GM04503 (cell line): ENCODE data around the gene LIN7B.

Source experiments
- DNase-seq: peaks from one replicate; pipeline ENCODE4 v3.0.0-alpha.2; 2012; ENCODE audit warnings: low read depth

Gene LIN7B

DNA sequence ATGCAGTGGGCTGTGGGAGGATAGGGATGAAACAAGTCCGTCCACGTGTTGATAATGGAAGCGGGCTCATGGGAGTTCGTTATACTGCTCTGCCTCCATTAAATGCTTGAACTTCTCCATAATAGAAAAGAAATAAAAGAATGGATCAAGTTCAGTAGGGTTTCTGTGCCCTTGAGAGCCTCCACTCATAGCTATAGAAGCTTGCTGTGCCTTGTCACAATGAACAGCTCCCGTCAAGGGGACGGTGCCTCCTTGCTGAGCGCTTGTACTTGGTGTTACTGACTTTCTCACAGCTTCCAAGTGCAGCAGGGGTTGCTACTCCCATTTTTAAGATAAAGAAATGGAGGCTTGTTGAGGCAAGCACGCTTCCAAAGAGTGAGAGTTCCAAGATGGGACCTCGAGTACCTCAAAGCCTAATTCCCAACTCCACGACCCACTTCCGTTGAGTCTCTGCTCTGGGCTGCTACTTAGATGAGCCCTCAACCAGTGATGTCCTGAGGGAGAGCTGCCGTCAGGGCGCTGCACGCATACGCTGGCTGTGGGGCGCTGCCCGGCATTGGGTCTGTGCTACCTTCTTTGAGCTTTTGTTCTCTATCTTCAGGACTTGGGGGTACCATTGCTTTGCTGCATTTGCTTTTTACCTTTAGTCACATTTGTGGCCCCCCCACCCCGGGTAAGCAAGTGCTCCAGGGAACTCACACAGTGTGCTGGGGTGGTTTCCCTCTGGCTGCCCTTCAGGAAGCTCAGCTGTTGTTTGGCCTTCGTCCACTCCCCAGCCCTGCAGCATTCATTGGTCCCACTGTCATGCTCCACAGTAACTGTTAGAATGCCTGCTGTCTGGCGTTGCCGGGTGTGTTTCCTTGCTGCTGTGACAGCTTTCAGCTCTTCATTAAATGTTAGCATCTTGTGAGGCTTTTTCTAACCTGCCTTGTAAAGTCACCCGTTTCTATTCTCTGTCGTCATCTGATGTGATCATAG is 19.4 kb upstream of the LIN7B start:
- DNase-seq: no peak

DNA sequence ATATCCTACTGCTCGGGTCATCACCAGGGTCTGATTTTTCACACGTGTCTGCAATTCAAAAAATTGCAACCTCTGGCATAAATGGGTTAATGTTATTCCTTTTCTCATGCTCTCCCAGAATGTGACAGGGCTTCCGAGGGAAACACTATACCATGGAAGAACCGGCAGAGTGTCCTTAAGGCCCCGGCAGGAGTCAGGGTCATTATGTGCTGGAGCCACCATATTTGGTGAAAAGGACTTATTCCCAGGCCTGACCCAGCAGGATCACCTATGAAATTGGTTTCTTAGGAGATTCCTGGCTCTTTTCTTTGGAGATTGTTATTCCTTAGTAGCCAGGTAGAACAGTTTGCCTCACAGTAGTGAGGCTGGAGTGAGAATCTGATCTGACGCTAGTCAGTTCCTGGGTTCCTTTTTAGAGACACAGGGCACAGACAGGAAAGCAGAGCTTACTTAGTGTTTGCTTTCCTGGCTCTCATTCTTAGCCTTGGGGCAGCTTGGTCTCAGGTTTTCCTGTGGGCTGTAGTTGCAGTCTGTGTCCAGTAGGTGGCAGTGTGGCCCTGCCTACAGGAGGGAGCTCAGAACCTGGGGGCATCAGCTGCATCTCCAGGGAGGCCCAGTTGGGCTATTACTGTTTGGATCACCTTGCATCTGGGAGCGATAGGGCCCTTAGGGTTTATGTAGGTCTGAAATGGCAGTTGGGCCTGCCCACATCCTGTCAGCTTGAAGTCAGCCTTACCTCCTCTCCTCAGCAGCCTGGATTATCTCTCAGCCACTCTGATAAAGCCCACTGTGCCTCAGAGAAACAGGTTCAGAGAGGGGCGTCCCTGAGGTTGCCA is 16.5 kb upstream of the LIN7B start:
- no peak for DNase-seq

DNA sequence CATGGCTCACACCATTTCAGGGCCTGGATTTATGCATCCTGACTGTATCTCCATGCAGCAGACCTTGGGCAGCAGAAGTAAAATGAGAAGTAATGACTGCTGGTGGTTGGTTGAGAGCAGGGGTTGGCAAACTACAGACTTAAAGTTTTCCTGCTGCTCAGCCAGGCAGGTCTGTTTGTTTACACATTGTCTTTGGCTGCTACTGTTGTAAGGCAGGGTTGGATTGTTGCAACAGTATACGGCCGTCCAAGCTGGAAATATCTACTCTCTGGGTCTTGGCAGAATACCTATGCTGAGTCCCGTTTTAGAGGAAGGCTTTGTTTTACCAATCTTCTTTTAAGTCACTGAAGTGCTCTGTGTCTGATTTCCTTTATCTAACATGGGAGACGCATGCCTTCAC is 15.4 kb upstream of the LIN7B start:
- DNase-seq: no peak

DNA sequence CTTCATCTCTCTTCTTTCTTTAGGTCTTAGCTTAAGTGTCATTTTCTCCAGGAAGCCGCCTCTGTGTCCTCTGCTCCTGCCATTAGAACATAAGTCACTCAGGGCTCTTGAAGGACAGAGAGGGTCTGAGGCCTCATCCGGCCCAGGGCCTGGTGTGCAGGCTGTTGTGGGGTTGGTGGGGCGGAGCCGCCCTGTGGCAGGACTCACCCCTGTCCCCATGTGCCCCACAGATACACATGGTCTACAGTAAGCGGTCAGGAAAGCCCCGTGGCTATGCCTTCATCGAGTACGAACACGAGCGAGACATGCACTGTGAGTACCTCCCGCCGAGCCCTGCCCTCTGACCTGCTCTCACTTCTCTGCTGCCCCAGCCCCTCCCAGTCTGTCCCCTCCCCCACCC is 13.0 kb upstream of the LIN7B start:
- no peak for DNase-seq

DNA sequence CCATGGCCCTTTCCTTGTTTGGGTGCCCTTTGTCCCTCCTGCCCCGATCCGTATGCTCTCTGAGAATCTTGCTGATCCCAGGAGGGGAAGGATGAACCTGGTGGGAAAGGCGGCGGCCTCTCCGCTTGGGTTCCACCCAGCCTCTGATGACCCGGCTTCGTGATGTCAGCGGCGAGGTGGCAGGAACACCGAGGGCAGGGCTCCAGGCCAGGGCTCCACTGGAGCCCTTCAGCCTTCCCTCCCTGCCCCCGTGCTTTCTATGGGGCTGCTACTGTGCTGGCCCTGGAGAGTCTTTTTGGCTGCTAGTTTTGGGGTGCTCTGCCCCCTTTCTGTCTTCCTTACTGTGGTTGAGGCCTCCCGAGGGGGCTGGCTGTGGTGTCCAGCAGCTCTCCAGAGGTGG is 11.9 kb upstream of the LIN7B start:
- no peak for DNase-seq

DNA sequence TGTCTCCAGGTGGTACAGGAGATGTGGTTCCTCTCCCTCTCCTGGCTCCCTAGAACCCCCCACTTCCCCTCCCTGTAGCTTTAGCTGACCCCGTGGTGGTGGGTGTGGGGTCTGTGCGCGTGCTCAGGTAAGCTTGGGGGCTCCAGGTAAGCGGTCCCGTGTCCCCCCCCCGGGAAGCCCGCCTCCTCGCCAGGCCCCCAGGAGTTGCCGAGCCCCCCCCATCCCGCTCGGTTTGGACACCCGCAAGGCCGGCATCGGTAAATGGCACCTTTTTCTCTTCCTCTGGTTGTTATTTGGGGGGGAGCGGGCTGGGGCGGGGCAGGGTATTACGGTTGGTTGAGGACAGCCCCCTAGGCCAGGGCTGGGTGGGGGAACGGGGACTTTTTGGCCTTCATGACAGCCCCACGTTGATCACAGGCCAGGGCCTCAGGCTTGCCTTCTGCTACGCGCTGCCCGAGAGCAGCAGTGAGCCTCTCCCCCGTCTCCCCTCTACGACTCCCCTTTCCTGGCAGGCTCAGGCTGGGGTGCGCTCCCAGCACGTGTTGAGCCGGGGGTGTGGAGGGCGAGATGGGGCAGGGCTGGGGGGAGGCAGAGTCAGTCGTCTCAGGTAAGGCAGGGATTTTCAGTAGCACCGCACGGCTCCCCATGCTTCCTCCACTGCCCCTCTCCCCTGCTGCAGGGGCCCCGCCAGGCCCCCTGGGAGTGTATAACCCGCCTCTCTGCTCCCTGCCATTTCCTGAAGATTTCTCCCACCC is 10.7 kb upstream of the LIN7B start:
- DNase-seq: no peak

DNA sequence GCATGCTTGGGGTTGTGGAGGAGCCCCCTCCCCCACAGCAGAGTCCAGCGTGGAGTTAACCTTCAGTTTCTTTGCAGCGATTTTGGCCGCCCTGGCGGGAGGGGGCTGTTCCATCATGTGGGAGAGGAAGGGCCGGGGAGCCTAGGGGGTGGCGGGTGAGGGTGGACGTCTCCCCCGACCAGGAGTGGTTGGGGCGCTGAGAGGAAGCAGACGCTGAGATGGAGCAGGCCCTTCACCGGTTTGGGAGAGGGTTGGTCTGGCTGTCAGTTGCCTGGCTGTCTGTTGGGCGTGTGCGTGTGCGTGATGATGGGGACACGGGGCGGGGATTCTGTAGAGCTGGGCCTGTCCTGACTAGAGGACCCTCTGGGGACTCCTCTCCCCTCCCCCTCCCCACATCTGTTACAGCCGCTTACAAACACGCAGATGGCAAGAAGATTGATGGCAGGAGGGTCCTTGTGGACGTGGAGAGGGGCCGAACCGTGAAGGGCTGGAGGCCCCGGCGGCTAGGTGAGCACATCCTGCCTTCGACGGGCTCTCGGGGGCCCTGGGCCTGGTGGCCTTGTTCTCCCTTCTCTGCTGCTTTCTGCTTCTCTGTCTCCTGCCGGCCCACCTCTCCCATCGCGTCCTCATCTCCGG is 9.8 kb upstream of the LIN7B start:
- DNase-seq: no peak

DNA sequence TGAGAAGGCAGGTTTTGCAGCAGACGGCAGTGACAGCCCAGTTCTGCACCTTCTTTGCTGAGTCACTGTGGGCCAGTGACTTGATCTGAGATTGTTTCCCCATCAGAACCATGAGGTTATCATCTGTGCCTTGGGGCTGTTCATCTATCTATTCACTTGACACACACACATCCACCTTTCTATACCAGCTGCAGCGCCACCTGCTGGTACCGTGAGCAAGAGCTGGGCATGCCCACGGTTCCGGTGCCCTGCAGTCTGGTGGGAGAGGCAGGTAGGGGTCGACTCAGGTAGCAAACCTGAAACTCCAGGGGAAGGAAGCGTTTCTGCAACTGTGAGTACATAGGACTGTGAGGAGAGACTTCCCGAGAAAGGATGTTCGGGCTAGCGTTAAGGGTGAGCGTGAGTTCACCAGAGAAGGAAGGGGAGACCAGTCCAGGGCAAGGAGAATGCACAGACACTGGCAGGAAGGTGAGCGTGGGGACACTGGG is 7.5 kb upstream of the LIN7B start:
- no peak for DNase-seq

DNA sequence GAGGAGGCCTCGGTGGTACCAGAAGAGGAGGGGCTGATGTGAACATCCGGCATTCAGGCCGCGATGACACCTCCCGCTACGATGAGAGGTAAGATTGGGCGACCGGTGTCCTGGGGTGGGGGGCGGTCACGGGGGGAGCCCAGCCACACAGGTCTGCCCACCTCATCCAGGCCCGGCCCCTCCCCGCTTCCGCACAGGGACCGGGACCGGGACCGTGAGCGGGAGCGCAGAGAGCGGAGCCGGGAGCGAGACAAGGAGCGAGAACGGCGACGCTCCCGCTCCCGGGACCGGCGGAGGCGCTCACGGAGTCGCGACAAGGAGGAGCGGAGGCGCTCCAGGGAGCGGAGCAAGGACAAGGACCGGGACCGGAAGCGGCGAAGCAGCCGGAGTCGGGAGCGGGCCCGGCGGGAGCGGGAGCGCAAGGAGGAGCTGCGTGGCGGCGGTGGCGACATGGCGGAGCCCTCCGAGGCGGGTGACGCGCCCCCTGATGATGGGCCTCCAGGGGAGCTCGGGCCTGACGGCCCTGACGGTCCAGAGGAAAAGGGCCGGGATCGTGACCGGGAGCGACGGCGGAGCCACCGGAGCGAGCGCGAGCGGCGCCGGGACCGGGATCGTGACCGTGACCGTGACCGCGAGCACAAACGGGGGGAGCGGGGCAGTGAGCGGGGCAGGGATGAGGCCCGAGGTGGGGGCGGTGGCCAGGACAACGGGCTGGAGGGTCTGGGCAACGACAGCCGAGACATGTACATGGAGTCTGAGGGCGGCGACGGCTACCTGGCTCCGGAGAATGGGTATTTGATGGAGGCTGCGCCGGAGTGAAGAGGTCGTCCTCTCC is 6.3 kb upstream of the LIN7B start:
- no peak for DNase-seq

DNA sequence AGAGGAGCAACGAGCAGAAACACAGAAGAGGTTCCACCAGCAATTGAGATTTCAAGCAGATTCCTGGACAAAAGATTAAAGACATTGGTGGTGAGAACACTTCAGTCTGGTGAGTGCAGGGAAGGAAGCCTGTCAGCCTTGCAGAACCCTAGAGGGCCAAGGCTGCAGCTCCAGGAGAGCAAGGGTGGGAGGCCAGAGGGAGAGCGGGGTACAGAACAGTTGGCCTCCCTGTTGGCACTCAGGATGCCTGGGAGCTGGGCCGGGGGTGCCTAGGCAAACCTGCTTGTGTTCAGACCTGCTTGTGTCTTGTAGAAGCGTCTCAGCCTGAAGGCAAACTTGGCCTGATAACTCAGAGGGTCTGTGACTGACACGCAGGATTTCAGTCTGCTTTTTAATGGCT is 5.1 kb upstream of the LIN7B start:
- no peak for DNase-seq

DNA sequence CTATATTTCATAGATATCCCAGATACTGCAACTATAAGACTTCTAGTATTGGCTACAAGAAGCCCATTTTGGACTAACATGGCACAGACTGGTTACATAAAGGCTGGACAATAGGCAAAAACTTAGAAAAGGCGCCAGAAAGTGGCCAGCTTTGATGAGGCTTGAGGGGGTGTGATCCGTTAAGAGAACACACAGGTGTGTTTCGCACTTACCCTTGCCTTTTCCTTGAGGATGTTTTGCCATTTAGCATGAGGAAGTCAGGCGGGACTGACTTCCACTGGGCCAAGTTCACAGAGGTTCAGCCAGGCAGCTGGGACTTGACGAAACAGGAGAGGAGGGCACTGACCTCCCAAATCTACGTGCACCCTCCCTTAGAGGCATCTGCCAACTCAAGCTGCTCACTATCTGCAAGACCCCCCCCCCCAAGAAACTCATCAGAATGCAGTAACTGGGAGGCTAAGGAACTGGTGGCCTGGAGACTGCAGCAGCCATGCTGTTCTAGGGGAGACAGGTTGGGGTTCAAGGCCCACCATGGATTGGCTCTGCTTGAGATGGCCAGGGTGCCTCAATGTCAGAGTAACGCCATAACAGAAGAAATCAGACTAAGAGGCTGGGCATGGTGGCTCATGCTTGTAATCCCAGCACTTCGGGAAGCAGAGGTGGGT is 4.5 kb upstream of the LIN7B start:
- no peak for DNase-seq

DNA sequence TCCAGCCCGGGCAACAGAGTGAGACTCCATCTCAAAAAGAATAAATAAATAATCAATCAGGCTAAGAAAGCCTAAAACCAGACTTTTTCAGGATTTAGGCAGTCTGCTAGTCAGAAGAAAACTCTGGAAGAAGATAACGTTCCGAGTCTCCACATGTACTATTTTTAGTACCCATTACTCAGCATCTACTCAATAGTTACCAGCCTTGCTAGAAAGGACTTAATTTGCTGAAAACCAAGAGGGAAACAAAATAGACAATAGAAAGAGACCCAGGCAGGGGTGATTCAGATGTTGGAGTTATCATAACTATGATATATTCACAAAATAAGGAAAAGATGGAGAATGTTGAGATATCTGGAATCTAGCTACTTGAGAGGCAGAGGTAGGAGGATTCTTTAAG is 3.6 kb upstream of the LIN7B start:
- no peak for DNase-seq

DNA sequence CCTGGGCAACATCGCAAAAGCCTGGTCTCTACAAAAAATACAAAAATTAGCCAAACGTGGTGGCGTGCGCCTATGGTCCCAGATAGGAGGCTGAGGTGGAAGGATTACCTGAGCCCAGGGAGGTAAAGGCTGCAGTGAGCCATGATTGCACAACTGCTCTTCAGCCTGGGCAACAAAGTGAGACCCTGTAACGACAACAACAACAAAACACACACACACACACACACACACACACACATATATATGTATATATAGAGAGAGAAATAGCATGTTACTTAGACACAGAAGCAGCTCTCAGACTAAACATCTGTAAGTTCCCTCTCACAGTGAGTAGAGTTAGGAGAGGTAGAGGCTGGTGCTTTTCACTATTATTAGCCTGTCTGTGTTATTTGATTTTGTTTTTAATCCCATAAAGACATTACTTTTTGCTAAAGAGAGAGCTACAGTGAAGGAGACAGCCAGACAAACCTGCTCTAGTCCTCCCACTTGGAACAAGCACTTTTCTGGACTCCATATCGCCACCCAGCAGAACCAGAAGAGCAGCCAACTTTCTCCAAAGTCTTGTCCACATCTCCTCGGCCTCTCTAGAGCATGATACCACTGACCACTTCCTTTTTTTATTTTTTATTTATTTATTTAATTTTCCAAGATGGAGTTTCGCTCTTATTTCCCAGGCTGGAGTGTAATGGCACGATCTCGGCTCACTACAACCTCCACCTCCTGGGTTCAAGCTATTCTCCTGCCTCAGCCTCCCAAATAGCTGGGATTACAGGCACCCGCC is 2.8 kb upstream of the LIN7B start:
- DNase-seq: no peak

DNA sequence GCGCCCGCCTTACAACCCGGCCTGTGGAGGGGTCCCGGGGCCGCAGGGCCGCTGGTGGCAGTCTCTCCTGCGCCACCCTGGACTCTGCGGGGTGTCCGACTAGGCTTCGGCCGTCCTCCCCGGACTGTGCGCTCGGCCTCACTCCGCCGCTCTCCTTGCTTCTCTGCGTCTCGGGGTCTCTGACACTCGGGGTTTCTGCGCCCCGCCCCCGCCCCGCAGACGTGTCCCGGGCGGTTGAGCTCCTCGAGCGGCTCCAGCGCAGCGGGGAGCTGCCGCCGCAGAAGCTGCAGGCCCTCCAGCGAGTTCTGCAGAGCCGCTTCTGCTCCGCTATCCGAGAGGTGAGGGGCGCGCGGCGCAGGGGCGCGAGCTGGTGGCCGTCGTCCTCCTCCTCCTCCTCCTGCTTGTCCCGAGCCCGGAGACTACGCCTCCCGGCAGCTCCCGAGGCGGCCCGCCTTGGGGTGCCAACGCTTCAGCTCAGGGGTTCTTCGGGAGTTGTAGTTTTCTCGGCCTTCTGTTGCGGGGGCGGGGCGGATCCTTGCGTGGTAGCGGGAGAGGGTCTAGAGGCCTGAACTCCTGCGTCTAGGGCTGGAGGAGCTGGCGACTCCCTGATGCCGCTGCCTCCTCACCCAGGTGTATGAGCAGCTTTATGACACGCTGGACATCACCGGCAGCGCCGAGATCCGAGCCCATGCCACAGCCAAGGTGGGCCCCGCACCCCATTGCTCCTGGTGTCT is 627 bp downstream of the LIN7B start:
- DNase-seq: no peak

DNA sequence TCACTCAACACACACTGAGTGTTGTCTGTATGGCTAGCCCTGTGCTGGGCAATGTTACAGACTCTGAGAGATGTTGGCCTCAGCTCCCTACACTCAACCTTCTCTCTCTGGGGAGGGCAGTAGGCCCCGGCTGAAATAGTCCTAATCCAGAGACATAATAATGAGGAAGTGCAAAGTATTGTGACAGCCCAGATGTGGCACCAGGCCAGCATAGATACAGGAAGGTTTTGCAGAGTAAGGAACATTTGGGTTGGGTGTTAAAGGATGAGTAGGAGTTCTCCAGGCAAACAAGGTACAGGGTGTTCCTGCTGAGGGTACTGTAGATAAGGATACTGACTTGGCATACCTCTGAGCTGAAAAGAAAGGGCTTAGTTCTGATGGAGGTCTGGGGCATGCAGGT is 2.4 kb downstream of the LIN7B start:
- no peak for DNase-seq

DNA sequence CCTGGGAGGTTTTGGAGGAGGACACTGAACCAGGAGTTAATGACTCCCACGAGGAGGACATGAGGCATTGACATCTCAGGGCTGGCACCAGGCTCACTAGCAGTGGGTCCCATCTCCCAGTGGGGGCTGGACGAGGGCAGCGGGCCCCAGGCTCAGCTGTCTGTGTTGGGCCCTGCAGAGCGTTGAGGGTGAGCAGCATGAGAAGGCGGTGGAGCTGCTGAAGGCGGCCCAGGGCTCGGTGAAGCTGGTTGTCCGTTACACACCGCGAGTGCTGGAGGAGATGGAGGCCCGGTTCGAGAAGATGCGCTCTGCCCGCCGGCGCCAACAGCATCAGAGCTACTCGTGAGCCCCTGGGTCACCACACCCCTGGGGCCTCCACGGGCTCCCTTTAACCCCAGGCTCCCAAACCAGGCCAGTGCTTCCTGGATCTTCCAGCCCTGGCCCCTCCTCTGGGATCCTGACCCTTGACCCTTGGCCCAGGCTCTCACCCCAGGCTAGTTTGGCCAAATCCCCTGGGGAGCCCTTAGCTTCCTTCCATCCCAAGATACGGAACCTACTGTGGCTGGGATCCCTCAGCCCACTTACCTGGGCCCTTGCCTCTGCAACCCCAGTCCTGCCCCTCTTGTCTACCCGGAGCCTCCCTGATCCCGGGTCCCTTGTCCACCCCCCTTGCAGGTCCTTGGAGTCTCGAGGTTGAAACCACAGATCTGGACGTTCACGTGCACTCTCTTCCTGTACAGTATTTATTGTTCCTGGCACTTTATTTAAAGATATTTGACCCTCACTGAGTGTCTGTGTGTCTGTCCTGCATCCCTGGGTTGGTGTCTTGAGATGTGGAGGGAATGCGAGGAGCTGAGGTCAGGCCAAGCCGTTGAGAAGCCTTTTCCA is 3.8 kb downstream of the LIN7B start:
- DNase-seq: no peak

DNA sequence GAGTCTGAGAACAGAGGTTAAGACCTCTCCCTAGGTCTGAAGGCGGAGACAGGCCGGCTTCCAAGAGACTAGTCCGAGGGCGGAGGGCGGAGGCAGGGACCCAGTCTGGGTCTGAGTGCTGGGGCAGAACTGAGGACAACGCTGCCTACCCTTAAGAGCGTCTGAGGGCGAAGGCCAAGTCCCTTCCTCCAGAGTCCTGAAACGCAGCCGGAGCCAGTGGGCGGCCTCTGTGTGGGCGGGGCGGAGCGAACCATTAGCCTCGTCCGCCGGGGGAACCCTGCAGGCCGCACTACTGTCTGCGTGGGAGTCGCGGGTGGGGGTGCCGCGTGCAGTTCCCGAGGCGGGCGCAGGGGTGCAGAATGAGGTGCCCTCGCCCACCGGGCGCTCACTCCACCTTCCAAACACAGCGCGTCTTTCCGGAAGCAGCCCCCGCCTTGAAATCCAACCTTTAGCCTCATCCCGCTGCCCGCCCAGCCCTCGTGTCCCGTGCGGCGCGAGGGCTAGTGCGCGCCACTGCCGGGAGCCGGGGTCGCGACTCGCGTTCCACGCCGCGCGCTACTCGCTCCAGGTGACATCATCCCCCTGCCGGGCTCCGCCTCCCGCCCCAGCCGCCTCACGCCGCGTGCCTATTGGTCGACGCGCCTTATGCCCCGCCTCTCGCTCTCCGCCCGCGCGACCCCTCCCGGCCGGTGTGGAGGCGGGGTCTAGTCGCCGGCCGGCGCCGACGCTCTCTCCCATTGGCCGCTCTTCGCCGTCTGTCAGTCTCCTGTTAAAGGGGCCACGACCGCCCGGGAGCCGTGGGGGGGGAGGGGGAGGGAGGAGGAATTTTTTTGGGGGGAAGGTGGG is 4.6 kb downstream of the LIN7B start, which contains the start of gene C19orf73:
Gene C19orf73 (minus strand): TSS at position 579 of the 846 bp plus-strand sequence. CDS start 121 bp downstream, at position 458.
- DNase-seq: no peak
